A549 treated with RU486 at 1 μM for 4 hours (cell line): ENCODE results near the gene ATPAF1. TPM values are rescaled to one million over a fixed set of nuclear protein-coding genes. Genes with fewer than 3 reads are reported as not detected.

Experiments
- total RNA-seq: library from RNA; stranded (reverse); fragments of 200-300 nt; extraction: Qiagen RNA extraction; gene quantifications from 5 replicates; pipeline ENCODE4 v1.2.3, GENCODE V29; 2022; ENCODE audit warnings: low read depth

Gene ATPAF1
- 31.9 to 34.0 TPM (median 33.4 TPM) in 5 replicates for total RNA-seq

DNA sequence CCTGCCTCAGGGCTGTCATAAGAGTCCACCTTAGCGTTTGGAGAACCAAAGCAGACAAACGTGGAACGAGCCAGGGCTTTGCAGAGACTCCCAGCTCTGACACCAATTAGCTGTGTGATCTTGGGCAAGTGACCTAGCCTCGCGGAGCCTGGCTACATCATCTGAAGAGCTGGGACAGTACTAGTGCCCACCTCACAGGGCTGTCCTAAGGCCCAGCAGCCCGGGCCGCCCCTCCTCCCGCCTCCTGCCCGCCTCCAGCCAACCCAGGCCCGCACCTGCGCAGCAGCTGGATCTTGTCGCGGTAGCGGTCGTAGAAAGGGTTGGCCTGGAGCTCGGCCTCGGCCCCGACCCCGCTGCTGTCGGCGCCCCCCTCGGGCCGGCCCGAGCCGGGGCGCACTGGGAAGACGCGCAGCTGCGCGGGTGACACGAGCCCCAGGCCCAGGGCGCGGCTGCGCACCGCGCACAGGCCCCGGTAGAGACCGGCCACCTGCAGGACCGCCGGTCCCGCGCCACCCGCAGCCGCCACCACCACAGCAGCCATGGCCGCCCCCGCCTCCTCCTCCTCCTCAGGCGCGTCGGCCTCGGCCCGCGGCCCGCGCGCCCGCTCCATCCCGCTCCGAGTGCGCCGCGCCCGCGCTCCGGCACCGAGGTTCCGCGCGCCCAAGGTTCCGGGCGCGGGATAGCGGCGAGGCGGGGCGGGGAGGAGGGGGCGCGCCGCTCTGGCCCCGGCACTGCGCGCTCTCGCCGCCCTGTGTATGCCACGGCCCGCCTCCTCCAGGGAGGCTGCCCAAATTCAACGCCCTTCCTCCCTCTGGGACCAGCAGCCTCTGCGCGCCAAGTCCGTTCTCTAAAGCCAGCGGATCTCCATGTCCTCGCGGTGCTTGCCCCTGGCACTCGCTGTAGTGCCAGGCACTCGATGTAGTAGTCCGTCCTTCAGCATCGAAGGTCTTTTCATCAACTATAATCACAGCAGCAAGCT lies at the start of gene ATPAF1:
Gene ATPAF1 (minus strand): TSS at position 583 of the 979 bp plus-strand sequence. CDS start 42 bp downstream, at position 541.

GRCh38 chr1:46671554-46671953 lies 3.4 kb upstream of the ATPAF1 start, which contains the start of gene TEX38:
Gene TEX38, plus strand, starts transcription at chr1:46671854. Its CDS starts 81 bp downstream, at chr1:46671935.

DNA sequence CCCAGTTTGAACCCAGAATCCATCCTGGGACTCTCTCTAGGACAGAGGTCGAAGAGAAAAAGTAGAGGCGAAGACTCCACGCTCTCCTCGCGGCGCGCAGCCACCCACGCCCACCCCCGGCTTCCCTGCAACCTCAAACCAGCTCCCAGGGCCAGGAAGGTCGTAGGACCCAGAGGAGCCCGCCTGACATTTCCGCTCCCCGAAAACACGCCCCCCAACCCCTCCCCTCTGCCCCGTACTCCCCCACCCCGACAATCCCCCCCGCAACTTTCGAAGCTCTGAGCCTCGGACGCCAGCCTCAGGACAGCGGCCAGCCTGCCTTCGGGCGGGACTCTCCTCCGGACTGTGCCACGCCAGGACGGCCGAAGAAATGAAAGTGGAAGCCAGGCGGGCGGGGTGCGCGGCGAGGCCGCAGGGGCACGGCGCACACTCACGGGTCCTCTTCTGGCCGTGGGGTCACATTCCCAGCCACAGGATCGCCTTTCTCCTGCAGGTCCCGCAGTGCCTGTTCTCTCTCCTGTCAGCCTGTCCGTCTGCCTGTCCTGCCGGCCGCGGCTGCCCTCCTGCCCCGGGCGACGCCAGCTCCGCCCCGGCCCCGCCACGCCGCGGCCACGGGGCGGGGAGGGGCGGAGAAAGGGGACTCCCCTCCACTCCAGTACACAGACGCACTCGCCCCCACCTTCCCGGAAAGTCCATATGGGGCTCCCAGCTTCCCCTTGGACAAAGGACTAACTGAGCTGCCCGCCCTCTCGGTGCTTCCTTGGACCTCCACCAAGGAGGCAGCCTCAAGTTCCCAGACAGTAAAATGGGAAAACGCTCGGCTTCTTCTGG lies 51.7 kb downstream of the ATPAF1 start, which contains the start of gene MOB3C:
Gene MOB3C (minus strand): TSS at position 535 of the 831 bp plus-strand sequence. CDS start 3,490 bp downstream, outside the sequence.

GRCh38 chr1:46603858-46604549 lies 64.2 kb downstream of the ATPAF1 start, which contains the start of gene MKNK1:
Gene MKNK1, minus strand, starts transcription at chr1:46604268. Its CDS starts 20,941 bp downstream, at chr1:46583327.

Other genes with a start within 250 kb of the ATPAF1 start
- gene DMBX1, start 178.5 kb downstream of the ATPAF1 start, total RNA-seq = 0.71 to 1.2 TPM (median 1.0 TPM) in 5 replicates
- not detected in 5 replicates for gene KNCN, start 116.7 kb downstream of the ATPAF1 start, total RNA-seq
- 16.1 to 20.4 TPM (median 17.6 TPM) in 5 replicates for gene MKNK1, start 64.1 kb downstream of the ATPAF1 start, total RNA-seq
- 3.4 to 4.8 TPM (median 4.2 TPM) in 5 replicates for gene MOB3C, start 51.6 kb downstream of the ATPAF1 start, total RNA-seq
- gene TEX38, start 3.5 kb upstream of the ATPAF1 start, total RNA-seq = 0.13 TPM in 1 of 5 replicates, not detected in the others
- gene EFCAB14, start 50.8 kb upstream of the ATPAF1 start, total RNA-seq = 20.4 to 30.0 TPM (median 27.4 TPM) in 5 replicates
- not detected in 5 replicates for gene CYP4B1, start 130.7 kb upstream of the ATPAF1 start, total RNA-seq